ENCODE measurements around the gene SSBP2.

The SSBP2 gene

GRCh38 chr5:81524015-81524414, 226.9 kb downstream of the SSBP2 start:
- peak overlapping the region; percentile 51 for H3K27ac ChIP-seq (ENCODE audit: insufficient read depth, low read depth, low read length, poor library complexity, severe bottlenecking)
- no peak overlapping the region for H3K4me3 ChIP-seq (ENCODE audit: insufficient read depth, low read depth, low read length)
- H3K4me1 ChIP-seq (ENCODE audit: control insufficient read depth, insufficient read depth, low read length): peaks cover 15% of the 10 kb centered on the region
- no peaks in the 10 kb centered on the region for H3K27me3 ChIP-seq (ENCODE audit: control insufficient read depth, insufficient read depth, low read length, poor library complexity, severe bottlenecking)
- H3K36me3 ChIP-seq (ENCODE audit: control insufficient read depth, insufficient read depth, low read length): no peaks in the 10 kb centered on the region
- H3K9me3 ChIP-seq (ENCODE audit: control insufficient read depth, low read length): no peaks in the 10 kb centered on the region

- Histone ChIP-seq H3K27ac (ENCODE audit: insufficient read depth, low read depth, low read length, poor library complexity, severe bottlenecking) (peak overlapping the region; percentile 29), H3K9me3 (ENCODE audit: control insufficient read depth, low read length) (no peaks in the 10 kb centered on the region), H3K27me3 (ENCODE audit: control insufficient read depth, insufficient read depth, low read length, poor library complexity, severe bottlenecking) (no peaks in the 10 kb centered on the region), H3K36me3 (ENCODE audit: control insufficient read depth, insufficient read depth, low read length) (no peaks in the 10 kb centered on the region), H3K4me1 (ENCODE audit: control insufficient read depth, insufficient read depth, low read length) (peaks cover 15% of the 10 kb centered on the region), H3K4me3 (ENCODE audit: insufficient read depth, low read depth, low read length) (no peak overlapping the region)
- 91 to 97% methylated on average over 1 of the region's 1 CpG for WGBS, 2 experiments
These were observed 228.3 kb downstream of the SSBP2 start for GRCh38 chr5:81522571-81522970.

- Histone ChIP-seq H3K27ac (ENCODE audit: insufficient read depth, low read depth, low read length, poor library complexity, severe bottlenecking) (no peak overlapping the region), H3K36me3 (ENCODE audit: control insufficient read depth, insufficient read depth, low read length) (no peaks in the 10 kb centered on the region), H3K27me3 (ENCODE audit: control insufficient read depth, insufficient read depth, low read length, poor library complexity, severe bottlenecking) (no peaks in the 10 kb centered on the region), H3K9me3 (ENCODE audit: control insufficient read depth, low read length) (no peaks in the 10 kb centered on the region), H3K4me3 (ENCODE audit: insufficient read depth, low read depth, low read length) (no peak overlapping the region), H3K4me1 (ENCODE audit: control insufficient read depth, insufficient read depth, low read length) (peaks cover 15% of the 10 kb centered on the region)
These were observed 230.1 kb downstream of the SSBP2 start for GRCh38 chr5:81520769-81521168.

GRCh38 chr5:81519217-81519905, 231.5 kb downstream of the SSBP2 start:
- H3K4me1 ChIP-seq (ENCODE audit: control insufficient read depth, insufficient read depth, low read length): peaks cover 4% of the 10 kb centered on the region
- 92 to 100% methylated on average over 2 of the region's 2 CpGs for WGBS, 2 experiments
- no peaks in the 10 kb centered on the region for H3K27me3 ChIP-seq (ENCODE audit: control insufficient read depth, insufficient read depth, low read length, poor library complexity, severe bottlenecking)

GRCh38 chr5:81517462-81517861, 233.4 kb downstream of the SSBP2 start:
- H3K27ac ChIP-seq (ENCODE audit: insufficient read depth, low read depth, low read length, poor library complexity, severe bottlenecking): no peak overlapping the region
- H3K27me3 ChIP-seq (ENCODE audit: control insufficient read depth, insufficient read depth, low read length, poor library complexity, severe bottlenecking): no peaks in the 10 kb centered on the region
- no peaks in the 10 kb centered on the region for H3K4me1 ChIP-seq (ENCODE audit: control insufficient read depth, insufficient read depth, low read length)
- no peaks in the 10 kb centered on the region for H3K9me3 ChIP-seq (ENCODE audit: control insufficient read depth, low read length)
- no peaks in the 10 kb centered on the region for H3K36me3 ChIP-seq (ENCODE audit: control insufficient read depth, insufficient read depth, low read length)
- no peak overlapping the region for H3K4me3 ChIP-seq (ENCODE audit: insufficient read depth, low read depth, low read length)

More at GRCh38 chr5:81519217-81519905, 231.5 kb downstream of the SSBP2 start:
- H3K36me3 ChIP-seq (ENCODE audit: control insufficient read depth, insufficient read depth, low read length): no peaks in the 10 kb centered on the region
- H3K4me3 ChIP-seq (ENCODE audit: insufficient read depth, low read depth, low read length): no peak overlapping the region
- no peak overlapping the region for H3K27ac ChIP-seq (ENCODE audit: insufficient read depth, low read depth, low read length, poor library complexity, severe bottlenecking)
- no peaks in the 10 kb centered on the region for H3K9me3 ChIP-seq (ENCODE audit: control insufficient read depth, low read length)

GRCh38 chr5:81516091-81516490, 234.8 kb downstream of the SSBP2 start:
- Histone ChIP-seq H3K27me3 (ENCODE audit: control insufficient read depth, insufficient read depth, low read length, poor library complexity, severe bottlenecking) (no peaks in the 10 kb centered on the region), H3K4me3 (ENCODE audit: insufficient read depth, low read depth, low read length) (no peak overlapping the region), H3K27ac (ENCODE audit: insufficient read depth, low read depth, low read length, poor library complexity, severe bottlenecking) (no peak overlapping the region), H3K4me1 (ENCODE audit: control insufficient read depth, insufficient read depth, low read length) (no peaks in the 10 kb centered on the region), H3K9me3 (ENCODE audit: control insufficient read depth, low read length) (no peaks in the 10 kb centered on the region), H3K36me3 (ENCODE audit: control insufficient read depth, insufficient read depth, low read length) (no peaks in the 10 kb centered on the region)

- H3K27ac ChIP-seq (ENCODE audit: insufficient read depth, low read depth, low read length, poor library complexity, severe bottlenecking): no peak overlapping the region
- H3K4me1 ChIP-seq (ENCODE audit: control insufficient read depth, insufficient read depth, low read length): no peaks in the 10 kb centered on the region
- no peaks in the 10 kb centered on the region for H3K9me3 ChIP-seq (ENCODE audit: control insufficient read depth, low read length)
- no peaks in the 10 kb centered on the region for H3K36me3 ChIP-seq (ENCODE audit: control insufficient read depth, insufficient read depth, low read length)
- no peak overlapping the region for H3K4me3 ChIP-seq (ENCODE audit: insufficient read depth, low read depth, low read length)
- no peaks in the 10 kb centered on the region for H3K27me3 ChIP-seq (ENCODE audit: control insufficient read depth, insufficient read depth, low read length, poor library complexity, severe bottlenecking)
These were observed 236.9 kb downstream of the SSBP2 start for GRCh38 chr5:81513982-81514381.

- Histone ChIP-seq H3K4me1 (ENCODE audit: control insufficient read depth, insufficient read depth, low read length) (no peaks in the 10 kb centered on the region), H3K36me3 (ENCODE audit: control insufficient read depth, insufficient read depth, low read length) (no peaks in the 10 kb centered on the region), H3K27ac (ENCODE audit: insufficient read depth, low read depth, low read length, poor library complexity, severe bottlenecking) (no peak overlapping the region), H3K4me3 (ENCODE audit: insufficient read depth, low read depth, low read length) (no peak overlapping the region), H3K27me3 (ENCODE audit: control insufficient read depth, insufficient read depth, low read length, poor library complexity, severe bottlenecking) (no peaks in the 10 kb centered on the region), H3K9me3 (ENCODE audit: control insufficient read depth, low read length) (no peaks in the 10 kb centered on the region)
- 89 to 100% methylated on average over 2 of the region's 2 CpGs for WGBS, 2 experiments
These were observed 237.4 kb downstream of the SSBP2 start for GRCh38 chr5:81513473-81513872.

GRCh38 chr5:81506900-81507588, 243.9 kb downstream of the SSBP2 start:
- no peaks in the 10 kb centered on the region for H3K9me3 ChIP-seq (ENCODE audit: control insufficient read depth, low read length)
- no peak overlapping the region for H3K27ac ChIP-seq (ENCODE audit: insufficient read depth, low read depth, low read length, poor library complexity, severe bottlenecking)
- WGBS, 2 experiments: 65% methylated on average over 2 of the region's 2 CpGs; no CpG with 5 or more reads in 1 of the 2 experiments
- no peaks in the 10 kb centered on the region for H3K36me3 ChIP-seq (ENCODE audit: control insufficient read depth, insufficient read depth, low read length)
- H3K4me3 ChIP-seq (ENCODE audit: insufficient read depth, low read depth, low read length): no peak overlapping the region
- no peaks in the 10 kb centered on the region for H3K4me1 ChIP-seq (ENCODE audit: control insufficient read depth, insufficient read depth, low read length)
- no peaks in the 10 kb centered on the region for H3K27me3 ChIP-seq (ENCODE audit: control insufficient read depth, insufficient read depth, low read length, poor library complexity, severe bottlenecking)

- H3K4me3 ChIP-seq (ENCODE audit: insufficient read depth, low read depth, low read length): no peak overlapping the region
- H3K27me3 ChIP-seq (ENCODE audit: control insufficient read depth, insufficient read depth, low read length, poor library complexity, severe bottlenecking): no peaks in the 10 kb centered on the region
- H3K9me3 ChIP-seq (ENCODE audit: control insufficient read depth, low read length): no peaks in the 10 kb centered on the region
- no peaks in the 10 kb centered on the region for H3K36me3 ChIP-seq (ENCODE audit: control insufficient read depth, insufficient read depth, low read length)
- WGBS, 2 experiments: 83% methylated on average over 1 of the region's 1 CpG; no CpG with 5 or more reads in 1 of the 2 experiments
- no peak overlapping the region for H3K27ac ChIP-seq (ENCODE audit: insufficient read depth, low read depth, low read length, poor library complexity, severe bottlenecking)
- no peaks in the 10 kb centered on the region for H3K4me1 ChIP-seq (ENCODE audit: control insufficient read depth, insufficient read depth, low read length)
These were observed 244.5 kb downstream of the SSBP2 start for GRCh38 chr5:81506378-81506777.
